Thoracic aorta (tissue), 2 donors: ENCODE data around the gene ENPP6. TPM values are rescaled to one million over a fixed set of nuclear protein-coding genes. Genes with fewer than 3 reads are reported as not detected.

Experiments
- ATAC-seq: fragments of 150-250 bp; one replicate; pipeline ENCODE4 v1.8.0; 2017; ENCODE audit warnings: low read depth; ENCODE audit not compliant: insufficient number of reproducible peaks, low FRiP score
- DNase-seq: peaks from one replicate; pipeline ENCODE4 v3.0.0-alpha.2; 2020; ENCODE audit warnings: low spot score
- H3K27ac ChIP-seq, 2 donors: fragments of 200-600 bp; sonication (generic); 1 replicate in 1 of 2; 2 replicates in 1 of 2; pipeline ENCODE4 v1.5.1; 2016; ENCODE audit warnings: mild to moderate bottlenecking in 2 of 2, moderate library complexity in 2 of 2
- H3K27me3 ChIP-seq: fragments of 200-600 bp; sonication (generic); replicated peaks from 2 replicates; pipeline ENCODE4 v1.6.0; 2016; ENCODE audit warnings: mild to moderate bottlenecking; ENCODE audit not compliant: insufficient read depth
- H3K36me3 ChIP-seq: fragments of 200-600 bp; sonication (generic); one replicate; pipeline ENCODE4 v1.5.1; 2016
- H3K4me1 ChIP-seq, 2 donors: fragments of 200-600 bp; sonication (generic); 1 replicate in 1 of 2; 2 replicates in 1 of 2; pipeline versions ENCODE4 v1.5.1 to v1.6.0; 2016; ENCODE audit warnings: low read depth in 2 of 2, mild to moderate bottlenecking in 1 of 2; ENCODE audit not compliant: control insufficient read depth in 1 of 2
- H3K4me3 ChIP-seq: fragments of 200-600 bp; sonication (generic); 2 replicates; pipeline ENCODE4 v1.5.1; 2016; ENCODE audit warnings: mild to moderate bottlenecking
- H3K9me3 ChIP-seq: fragments of 200-600 bp; sonication (generic); 2 replicates; pipeline ENCODE4 v1.5.1; 2016
- total RNA-seq, 2 donors: library from RNA; depleted of rRNA; stranded (reverse); fragments of >200 nt; gene quantifications; one replicate each; pipeline versions ENCODE4 v1.1.0 to v1.2.3, GENCODE V29; 2016
- TF ChIP-seq, protein P1 (sequence below): fragments of 200-600 bp; sonication (generic); IDR thresholded peaks from one replicate; pipeline ENCODE4 v1.5.1; 2019; ENCODE audit warnings: antibody characterized with exemption

The ENPP6 gene
- total RNA-seq, 2 donors from 2014 or later, result 0.27 to 2.0 TPM

DNA sequence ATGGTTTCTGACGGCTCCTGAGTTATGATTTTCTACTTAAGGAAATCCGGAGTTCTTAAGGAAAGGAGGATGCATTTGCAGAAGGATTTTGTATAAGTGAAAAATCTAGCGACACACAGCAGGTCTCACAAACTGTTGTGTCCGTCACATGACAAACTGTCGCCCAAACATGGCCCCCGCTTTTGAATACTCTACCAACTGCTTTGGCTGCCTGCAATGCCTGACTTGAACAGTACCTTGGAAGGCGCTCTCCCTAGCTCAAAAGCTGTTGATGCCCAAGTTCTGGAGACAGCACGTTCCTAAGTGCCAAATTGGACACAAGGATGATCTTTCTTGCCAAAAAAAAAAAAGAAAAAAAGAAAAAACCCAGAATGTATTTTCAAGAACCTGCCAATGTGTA lies 103.2 kb downstream of the ENPP6 start:
- TF ChIP-seq, protein P1, sequence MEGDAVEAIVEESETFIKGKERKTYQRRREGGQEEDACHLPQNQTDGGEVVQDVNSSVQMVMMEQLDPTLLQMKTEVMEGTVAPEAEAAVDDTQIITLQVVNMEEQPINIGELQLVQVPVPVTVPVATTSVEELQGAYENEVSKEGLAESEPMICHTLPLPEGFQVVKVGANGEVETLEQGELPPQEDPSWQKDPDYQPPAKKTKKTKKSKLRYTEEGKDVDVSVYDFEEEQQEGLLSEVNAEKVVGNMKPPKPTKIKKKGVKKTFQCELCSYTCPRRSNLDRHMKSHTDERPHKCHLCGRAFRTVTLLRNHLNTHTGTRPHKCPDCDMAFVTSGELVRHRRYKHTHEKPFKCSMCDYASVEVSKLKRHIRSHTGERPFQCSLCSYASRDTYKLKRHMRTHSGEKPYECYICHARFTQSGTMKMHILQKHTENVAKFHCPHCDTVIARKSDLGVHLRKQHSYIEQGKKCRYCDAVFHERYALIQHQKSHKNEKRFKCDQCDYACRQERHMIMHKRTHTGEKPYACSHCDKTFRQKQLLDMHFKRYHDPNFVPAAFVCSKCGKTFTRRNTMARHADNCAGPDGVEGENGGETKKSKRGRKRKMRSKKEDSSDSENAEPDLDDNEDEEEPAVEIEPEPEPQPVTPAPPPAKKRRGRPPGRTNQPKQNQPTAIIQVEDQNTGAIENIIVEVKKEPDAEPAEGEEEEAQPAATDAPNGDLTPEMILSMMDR, result peak; percentile 15
- H3K4me3 ChIP-seq, result no peak overlapping the region

DNA sequence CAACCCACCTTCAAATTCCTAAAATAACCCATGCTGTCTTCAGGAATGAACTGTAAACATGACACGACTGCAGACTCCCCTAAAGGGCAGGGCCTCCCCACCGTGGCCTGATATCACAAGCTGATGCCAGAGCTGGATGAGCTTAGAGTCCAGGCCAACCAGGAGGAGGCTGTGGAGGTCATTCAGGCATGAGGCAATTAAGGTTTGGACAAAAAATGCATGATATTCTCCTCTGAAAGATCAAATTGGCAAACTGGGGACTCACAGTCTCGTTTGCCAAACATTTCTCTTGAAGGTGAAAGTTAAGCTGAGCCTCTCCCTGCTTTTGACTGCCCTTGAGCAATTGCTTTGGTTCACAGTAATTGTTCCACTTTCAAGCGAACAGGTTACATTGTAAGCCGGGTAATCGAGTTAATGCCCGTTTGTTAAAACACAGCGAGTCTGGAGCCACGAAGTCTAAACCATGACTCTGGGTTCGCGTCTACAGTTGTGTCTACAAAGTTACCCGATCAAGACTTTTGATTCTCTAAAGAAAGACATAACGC lies 105.6 kb downstream of the ENPP6 start:
- TF ChIP-seq, protein P1, result no peak
- DNase-seq (no peak), ATAC-seq (no peak)
- H3K4me1 ChIP-seq, result no peaks in the 10 kb centered on the region
- no peaks in the 10 kb centered on the region for H3K9me3 ChIP-seq
- H3K27ac ChIP-seq, result no peak overlapping the region
- no peak overlapping the region for H3K4me3 ChIP-seq
- no peaks in the 10 kb centered on the region for H3K36me3 ChIP-seq
- H3K27me3 ChIP-seq, result no peaks in the 10 kb centered on the region

More for the DNA sequence above, 103.2 kb downstream of the ENPP6 start:
- Histone ChIP-seq H3K4me1 (no peaks in the 10 kb centered on the region), H3K27me3 (no peaks in the 10 kb centered on the region), H3K36me3 (no peaks in the 10 kb centered on the region), H3K27ac (no peak overlapping the region), H3K9me3 (no peaks in the 10 kb centered on the region)
- DNase-seq (no peak), ATAC-seq (no peak)

DNA sequence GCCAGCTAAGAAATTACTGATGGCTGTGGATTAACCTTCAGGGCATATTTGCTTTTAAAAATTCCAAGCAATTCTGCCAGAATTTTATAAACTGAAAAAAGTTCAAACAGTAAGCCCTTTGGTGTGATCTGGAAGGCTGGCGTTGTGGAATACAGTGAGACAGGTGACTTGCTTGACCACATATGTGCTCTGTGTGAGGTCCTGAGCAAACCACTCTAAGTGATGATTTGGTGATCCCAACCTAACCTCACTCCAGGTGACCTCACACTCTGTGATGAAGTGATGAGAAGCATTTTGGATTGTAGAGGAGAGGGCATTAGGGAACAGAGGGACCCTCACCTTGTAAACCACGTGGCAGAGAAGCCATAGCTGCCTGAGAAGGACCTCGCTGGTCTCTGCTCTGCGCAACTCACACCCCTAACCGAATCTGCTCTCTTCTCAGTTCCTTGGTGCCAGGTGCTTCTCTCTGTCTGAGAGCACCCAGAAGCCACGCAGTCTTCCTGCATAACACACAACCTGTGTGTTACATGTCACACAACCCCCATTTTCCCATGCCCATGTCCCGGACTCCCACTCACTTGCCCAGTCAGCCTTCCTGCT lies 106.3 kb downstream of the ENPP6 start:
- Histone ChIP-seq H3K4me1 (no peaks in the 10 kb centered on the region), H3K27ac (no peak overlapping the region), H3K4me3 (no peak overlapping the region), H3K36me3 (no peaks in the 10 kb centered on the region), H3K9me3 (no peaks in the 10 kb centered on the region), H3K27me3 (no peaks in the 10 kb centered on the region)
- TF ChIP-seq, protein P1, result no peak
- ATAC-seq (no peak), DNase-seq (no peak)

DNA sequence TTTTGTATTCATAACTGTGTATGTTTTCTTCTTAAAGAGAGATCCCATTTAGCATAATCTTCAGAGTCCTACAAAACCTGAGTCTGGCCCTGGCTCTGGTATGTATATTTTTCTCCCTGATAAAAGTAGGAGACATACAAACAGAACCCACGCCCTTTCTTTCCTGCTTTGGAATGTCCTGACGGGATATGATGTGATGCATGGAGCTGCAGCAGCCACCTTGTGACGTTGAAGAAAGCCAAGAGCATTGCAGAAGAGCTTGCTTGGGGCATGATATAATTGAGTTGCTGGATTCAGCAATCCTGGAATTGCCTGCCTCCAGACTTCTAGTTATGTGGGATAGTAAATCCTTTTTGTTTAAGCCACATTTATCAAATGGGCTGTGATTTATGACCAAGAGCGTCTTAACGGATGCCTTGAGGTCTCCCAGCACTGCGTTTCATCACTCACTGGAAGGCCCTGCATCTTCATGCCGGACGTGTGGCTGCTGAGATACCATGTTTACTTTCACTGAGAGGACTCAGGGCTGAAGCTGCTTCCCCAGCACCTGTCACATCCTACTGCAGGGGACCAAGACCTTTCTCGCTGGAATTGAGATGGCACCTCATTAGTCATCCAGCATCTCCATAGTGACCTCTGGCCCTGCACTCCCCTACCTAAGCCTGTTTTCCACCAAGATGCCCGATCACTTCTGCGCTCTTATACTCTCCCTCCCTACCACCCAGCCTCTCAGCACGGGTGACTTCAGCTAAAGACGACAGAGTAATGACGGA lies 107.0 kb downstream of the ENPP6 start:
- TF ChIP-seq, protein P1, result no peak
- DNase-seq (no peak), ATAC-seq (no peak)
- H3K4me1 ChIP-seq, result no peaks in the 10 kb centered on the region
- H3K27ac ChIP-seq, result no peak overlapping the region
- no peak overlapping the region for H3K4me3 ChIP-seq
- no peaks in the 10 kb centered on the region for H3K36me3 ChIP-seq
- H3K9me3 ChIP-seq, result no peaks in the 10 kb centered on the region
- no peaks in the 10 kb centered on the region for H3K27me3 ChIP-seq

DNA sequence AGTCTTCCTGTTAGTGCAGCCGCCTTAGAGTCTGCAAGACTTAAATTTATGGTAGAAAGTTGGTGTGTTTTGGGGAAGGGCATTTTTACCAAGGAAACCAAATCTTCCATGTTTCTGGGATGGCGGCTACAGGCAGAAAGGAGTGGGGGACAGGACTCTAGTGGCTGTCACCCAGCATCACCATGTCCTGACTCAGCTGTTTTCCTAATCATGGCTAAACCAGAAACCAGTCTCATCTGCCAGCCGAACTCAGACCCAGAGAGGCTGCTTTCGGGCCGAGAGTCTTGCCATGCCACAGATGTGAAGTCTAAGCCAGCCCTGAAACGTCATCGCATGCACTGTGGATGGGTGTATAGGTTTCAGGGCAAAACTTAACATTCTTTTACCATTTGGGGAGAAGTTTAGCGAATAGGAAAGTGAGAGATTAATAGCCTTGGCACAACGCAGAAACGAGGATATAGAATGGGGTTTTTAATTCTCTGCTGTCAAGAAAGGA lies 109.6 kb downstream of the ENPP6 start:
- Histone ChIP-seq H3K36me3 (no peaks in the 10 kb centered on the region), H3K4me3 (no peak overlapping the region), H3K4me1 (peaks cover 5 to 21% of the 10 kb centered on the region in 2 donors), H3K27me3 (no peaks in the 10 kb centered on the region), H3K9me3 (no peaks in the 10 kb centered on the region), H3K27ac (no peak overlapping the region)
- ATAC-seq (no peak), DNase-seq (no peak)
- TF ChIP-seq, protein P1, result no peak
